ENCODE results near the gene CDH6. TPM values are rescaled to one million over a fixed set of nuclear protein-coding genes. Genes with fewer than 3 reads are reported as not detected.

CDH6 gene
- total and polyA plus RNA-seq, 2 donors (not counting 3 experiments of a cell fraction or from before 2014, with no cell fraction given): 0.06 TPM; not detected in 1

DNA sequence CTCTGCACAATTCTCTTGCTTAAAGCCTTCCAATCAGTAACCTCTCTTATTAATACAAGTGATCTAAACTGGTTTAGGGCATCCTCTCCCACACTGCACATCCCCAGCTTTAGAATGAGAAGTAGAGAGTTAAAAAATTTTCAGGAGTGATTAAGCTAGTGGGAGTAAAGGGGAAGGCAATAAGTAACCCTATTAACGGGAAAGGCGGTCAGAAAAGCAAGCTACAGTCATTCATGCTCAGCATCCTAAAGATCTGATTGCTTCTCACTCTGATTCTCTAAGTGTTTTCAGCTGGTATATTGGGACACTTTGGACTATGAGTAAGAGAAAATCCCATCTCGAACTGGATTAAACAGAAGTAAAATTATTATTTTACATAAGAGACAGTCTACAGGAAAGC is 15.8 kb downstream of the CDH6 start:
- DNase-seq (ENCODE audit: low read depth, low spot score): no peak
- H3K9me3 ChIP-seq (replicated peaks; ENCODE audit: control insufficient read depth, insufficient read depth, low read length): no peaks in the 10 kb centered on the region
- H3K27me3 ChIP-seq (ENCODE audit: control insufficient read depth in 2 of 2, insufficient read depth in 2 of 2, low read length in 2 of 2): no peaks in the 10 kb centered on the region
- BruUV-seq (replicated peaks): no TSS peak
- H3K4me2 ChIP-seq (ENCODE audit: insufficient read depth, low read length): no peak overlapping the region
- POLR2A ChIA-PET: no interaction called here
- H2AFZ ChIP-seq (ENCODE audit: low read depth, low read length): no peak overlapping the region
- H4K20me1 ChIP-seq (replicated peaks; ENCODE audit: control insufficient read depth, extremely low read depth, insufficient read depth, low read length): no peaks in the 10 kb centered on the region
- no peaks in the 10 kb centered on the region for H3K79me2 ChIP-seq (ENCODE audit: control insufficient read depth, insufficient read depth, low read length)
- H3K9ac ChIP-seq (replicated peaks; ENCODE audit: extremely low read depth, insufficient read depth, low read length): no peak overlapping the region
- intact Hi-C loops (cut with micrococcal nuclease): no loop called here
- H3K36me3 ChIP-seq (ENCODE audit: control insufficient read depth in 2 of 2, extremely low read depth in 1 of 2, insufficient read depth in 2 of 2, low read length in 2 of 2): no peaks in the 10 kb centered on the region
- no peak for TF ChIP-seq POLR2AphosphoS5 (IDR thresholded peaks at IDR 0.05; ENCODE audit: insufficient read depth, low read depth, low read length)
- TF ChIP-seq MAX (IDR thresholded peaks at IDR 0.05; ENCODE audit: insufficient read depth, insufficient read length): no peak
- TF ChIP-seq EZH2 (IDR thresholded peaks at IDR 0.05; ENCODE audit: borderline replicate concordance, low read depth, low read length, severe bottlenecking): no peak
- no peak for TF ChIP-seq CTCF (IDR thresholded peaks at IDR 0.05; ENCODE audit: extremely low read depth in 1 of 2, insufficient read depth in 1 of 2, low read depth in 1 of 2, low read length in 2 of 2)
- no peak for TF ChIP-seq JUN (IDR thresholded peaks at IDR 0.05; ENCODE audit: borderline replicate concordance, insufficient read depth, insufficient read length, low read depth)
- no peak for TF ChIP-seq FOS (IDR thresholded peaks at IDR 0.05; ENCODE audit: borderline replicate concordance, insufficient read depth, low read length)
- TF ChIP-seq MYC (IDR thresholded peaks at IDR 0.05; ENCODE audit: low read depth, low read length): no peak
- TF ChIP-seq POLR2A (IDR thresholded peaks at IDR 0.05; ENCODE audit: low read depth, low read length): no peak
- TF ChIP-seq GATA2 (IDR thresholded peaks at IDR 0.05; ENCODE audit: insufficient read depth, insufficient read length, low read depth, low read length): no peak
- no peak overlapping the region for H3K27ac ChIP-seq (ENCODE audit: insufficient read depth, low read depth, low read length)
- H3K4me1 ChIP-seq (ENCODE audit: control insufficient read depth, extremely low read depth, insufficient read depth, low read length): no peaks in the 10 kb centered on the region
- dilution Hi-C loops (cut with MboI; ENCODE audit: extremely low pct_ligation_motif_present, low sequenced_read_pairs): no loop called here
- CTCF ChIA-PET: no interaction called here
- H3K4me3 ChIP-seq (replicated peaks in 1 of 3; ENCODE audit: insufficient read depth in 1 of 3, low read depth in 1 of 3, low read length in 3 of 3): no peak overlapping the region
- no peaks in the 10 kb centered on the region for H3K9me1 ChIP-seq (replicated peaks; ENCODE audit: control insufficient read depth, extremely low read depth, insufficient read depth, low read length)
- FAIRE-seq: no peak
